GM23248 (cell line): ENCODE measurements around the gene MARS2. TPM values are rescaled to one million over a fixed set of nuclear protein-coding genes. Genes with fewer than 3 reads are reported as not detected.

ENCODE experiments used
- DNase-seq: peaks from one replicate; pipeline ENCODE4 v3.0.0-alpha.2; 2015
- H2AFZ ChIP-seq: fragments of 200-600 bp; sonication (generic); 2 replicates; pipeline ENCODE4 v1.6.1; 2016; ENCODE audit warnings: antibody characterized with exemption
- H3F3A ChIP-seq: fragments of 200-600 bp; sonication (generic); 2 replicates; pipeline ENCODE4 v1.6.1; 2016; ENCODE audit warnings: mild to moderate bottlenecking, antibody characterized with exemption, mixed run types; ENCODE audit not compliant: insufficient read depth
- H3K27ac ChIP-seq: fragments of 200-600 bp; sonication (generic); 2 replicates; pipeline ENCODE4 v1.5.1; 2016; ENCODE audit warnings: mild to moderate bottlenecking
- H3K27me3 ChIP-seq: fragments of 200-600 bp; sonication (generic); replicated peaks from 2 replicates; pipeline ENCODE4 v1.6.1; 2016; ENCODE audit warnings: mild to moderate bottlenecking; ENCODE audit not compliant: insufficient read depth
- H3K36me3 ChIP-seq: fragments of 200-600 bp; sonication (generic); 2 replicates; pipeline ENCODE4 v1.6.1; 2016; ENCODE audit warnings: low read depth, mild to moderate bottlenecking
- H3K4me1 ChIP-seq: fragments of 200-600 bp; sonication (generic); 2 replicates; pipeline ENCODE4 v1.6.1; 2016; ENCODE audit warnings: mild to moderate bottlenecking; ENCODE audit not compliant: insufficient read depth
- H3K4me2 ChIP-seq: fragments of 200-600 bp; sonication (generic); one replicate; pipeline ENCODE4 v1.6.1; 2016; ENCODE audit warnings: mild to moderate bottlenecking; ENCODE audit not compliant: unreplicated experiment
- H3K4me3 ChIP-seq: fragments of 200-600 bp; sonication (generic); 2 replicates; pipeline ENCODE4 v1.5.1; 2016; ENCODE audit warnings: mild to moderate bottlenecking
- H3K79me2 ChIP-seq: fragments of 200-600 bp; sonication (generic); 2 replicates; pipeline ENCODE4 v1.6.1; 2016; ENCODE audit warnings: mild to moderate bottlenecking; ENCODE audit not compliant: insufficient read depth
- H3K9ac ChIP-seq: fragments of 200-600 bp; sonication (generic); 2 replicates; pipeline ENCODE4 v1.6.1; 2016; ENCODE audit warnings: mild to moderate bottlenecking
- H3K9me2 ChIP-seq: fragments of 200-600 bp; sonication (generic); 2 replicates; pipeline ENCODE4 v1.6.1; 2016; ENCODE audit warnings: mixed run types, mild to moderate bottlenecking, moderate library complexity; ENCODE audit not compliant: insufficient read depth
- H3K9me3 ChIP-seq: fragments of 200-600 bp; sonication (generic); one replicate; pipeline ENCODE4 v1.6.1; 2017; ENCODE audit warnings: low read depth
- H4K20me1 ChIP-seq: fragments of 200-600 bp; sonication (generic); 2 replicates; pipeline ENCODE4 v1.6.0; 2016; ENCODE audit not compliant: insufficient read depth
- EZH2 ChIP-seq: fragments of 200-600 bp; sonication (generic); IDR thresholded peaks from 2 replicates; pipeline ENCODE4 v1.6.1; 2018; ENCODE audit warnings: antibody characterized with exemption, mild to moderate bottlenecking; ENCODE audit not compliant: insufficient read depth, poor library complexity, severe bottlenecking
- EZH2phosphoT487 ChIP-seq: fragments of 200-600 bp; sonication (generic); IDR thresholded peaks from 2 replicates; pipeline ENCODE4 v1.6.1; 2018; ENCODE audit warnings: antibody characterized with exemption, moderate library complexity, mild to moderate bottlenecking, low read depth; ENCODE audit not compliant: insufficient read depth
- WGBS, 2 experiments: methylation state at CpG; one replicate each; pipeline ENCODE4 v1.1.6; 2015 to 2017; ENCODE audit warnings: low lambda C conversion rate in 2 of 2, low coverage in 1 of 2; ENCODE audit errors: missing lambda C conversion rate in 2 of 2; 5-methylcytosine and 5-hydroxymethylcytosine counted together
- in situ Hi-C: fragments of 300-500 bp; cut with MboI; formaldehyde crosslinking; loops from 2 replicates; pipeline ENCODE4 v1.15.0; 2020
- polyA plus RNA-seq: library from polyadenylated mRNA; unstranded; fragments of >200 nt; fragmentation: Nextera tagmentation; extraction: Ambion mirVana; gene quantifications from 2 replicates; pipeline ENCODE4 v1.2.1, GENCODE V29; 2016
- total RNA-seq: library from RNA; depleted of rRNA; stranded (reverse); fragments of >200 nt; shearing (Covaris generic); gene quantifications from 2 replicates; pipeline ENCODE4 v1.2.3, GENCODE V29; 2014

MARS2 gene
- total and polyA plus RNA-seq, 2 experiments from 2014 or later = 3.3 to 4.0 TPM

DNA sequence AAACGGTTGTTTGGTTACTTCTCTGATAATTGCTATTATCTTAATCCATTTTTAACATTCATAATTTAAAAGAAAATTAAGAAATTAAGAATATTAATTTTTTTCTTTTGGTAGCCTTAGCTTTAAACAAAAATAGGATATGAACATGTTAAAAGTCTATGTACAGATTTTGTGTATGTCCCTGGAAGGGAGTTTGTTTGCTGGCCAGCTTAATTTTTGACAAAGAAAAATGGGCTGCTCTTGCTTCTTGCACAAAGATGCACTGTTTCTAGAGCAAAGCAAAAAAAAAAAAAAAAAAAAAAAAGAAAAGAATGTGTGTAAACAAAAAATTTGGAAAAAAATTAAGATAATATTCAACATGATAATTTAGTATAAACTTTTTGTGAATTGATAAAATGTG lies 31.1 kb upstream of the MARS2 start:
- H3K9ac ChIP-seq = peak overlapping the region; percentile 96

DNA sequence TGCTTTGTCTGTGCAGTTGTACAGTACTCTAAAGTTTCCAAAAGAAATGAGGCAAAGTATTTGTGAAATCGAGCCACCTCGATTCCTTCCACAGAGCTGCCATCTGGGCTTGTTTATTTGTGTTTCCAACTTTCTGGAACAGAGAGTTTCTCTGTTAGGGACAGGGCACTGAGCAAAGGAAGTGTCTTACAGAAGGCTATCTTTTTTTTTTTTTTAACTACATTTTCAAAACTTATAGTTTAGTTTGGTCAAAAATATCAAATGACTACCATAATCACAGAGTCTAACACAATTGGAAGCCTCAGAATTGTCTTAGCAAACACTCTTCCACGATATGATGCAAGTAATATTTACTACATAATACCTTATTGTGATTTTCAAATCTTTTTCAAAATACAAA lies 30.6 kb upstream of the MARS2 start:
- peak; percentile 55 for DNase-seq
- Histone ChIP-seq H3K9me3 (no peaks in the 10 kb centered on the region), H3K27me3 (no peaks in the 10 kb centered on the region), H4K20me1 (no peaks in the 10 kb centered on the region), H3F3A (peaks cover 4% of the 10 kb centered on the region), H3K27ac (peak overlapping the region; percentile 91), H3K79me2 (no peaks in the 10 kb centered on the region), H3K9ac (peak overlapping the region; percentile 96), H3K4me3 (peak overlapping the region; percentile 85), H2AFZ (peak overlapping the region; percentile 93), H3K36me3 (no peaks in the 10 kb centered on the region), H3K4me1 (peaks cover 30% of the 10 kb centered on the region), H3K4me2 (peak overlapping the region; percentile 97), H3K9me2 (no peaks in the 10 kb centered on the region)
- no peak for TF ChIP-seq EZH2
- no peak for TF ChIP-seq EZH2phosphoT487
- WGBS, 2 experiments = 1 to 2% methylated on average over 3 of the region's 3 CpGs
- in situ Hi-C loops = no loop called here

More for the DNA sequence above, 31.1 kb upstream of the MARS2 start:
- Histone ChIP-seq H2AFZ (peak overlapping the region; percentile 75), H3K4me1 (peaks cover 30% of the 10 kb centered on the region), H3K4me3 (peak overlapping the region; percentile 85), H3K4me2 (peak overlapping the region; percentile 97), H4K20me1 (no peaks in the 10 kb centered on the region), H3K79me2 (no peaks in the 10 kb centered on the region), H3K27me3 (no peaks in the 10 kb centered on the region), H3K36me3 (no peaks in the 10 kb centered on the region), H3F3A (peaks cover 4% of the 10 kb centered on the region), H3K9me3 (no peaks in the 10 kb centered on the region), H3K27ac (no peak overlapping the region), H3K9me2 (no peaks in the 10 kb centered on the region)
- in situ Hi-C loops = no loop called here
- TF ChIP-seq EZH2 (no peak), EZH2phosphoT487 (no peak)
- 0% methylated on average over 1 of the region's 1 CpG for WGBS, 2 experiments
- peak; percentile 27 for DNase-seq

GRCh38 chr2:197675246-197675645 lies 29.9 kb upstream of the MARS2 start, which contains the start of gene RFTN2:
Gene RFTN2, minus strand, starts transcription at chr2:197675587. Its CDS starts 129 bp downstream, at chr2:197675458.
- peak within 1 kb of the TSS; percentile 96 for H3K9ac ChIP-seq
- TF ChIP-seq EZH2phosphoT487 (no peak), EZH2 (no peak)
- WGBS, 2 experiments = 0 to 1% methylated on average over 3 of the region's 3 CpGs
- H4K20me1 ChIP-seq = no peaks in the 10 kb centered on the region
- peak within 1 kb of the TSS; percentile 93 for H2AFZ ChIP-seq
- H3K9me2 ChIP-seq = no peaks in the 10 kb centered on the region
- in situ Hi-C loops = no loop called here
- H3K27me3 ChIP-seq = no peaks in the 10 kb centered on the region
- H3K27ac ChIP-seq = peak within 1 kb of the TSS; percentile 91
- peak; percentile 40 for DNase-seq
- H3K36me3 ChIP-seq = no peaks in the 10 kb centered on the region
- no peaks in the 10 kb centered on the region for H3K79me2 ChIP-seq
- H3K4me2 ChIP-seq = peak within 1 kb of the TSS; percentile 97
- no peaks in the 10 kb centered on the region for H3K9me3 ChIP-seq
- peaks cover 4% of the 10 kb centered on the region for H3F3A ChIP-seq
- peak within 1 kb of the TSS; percentile 85 for H3K4me3 ChIP-seq
- H3K4me1 ChIP-seq = peaks cover 30% of the 10 kb centered on the region

DNA sequence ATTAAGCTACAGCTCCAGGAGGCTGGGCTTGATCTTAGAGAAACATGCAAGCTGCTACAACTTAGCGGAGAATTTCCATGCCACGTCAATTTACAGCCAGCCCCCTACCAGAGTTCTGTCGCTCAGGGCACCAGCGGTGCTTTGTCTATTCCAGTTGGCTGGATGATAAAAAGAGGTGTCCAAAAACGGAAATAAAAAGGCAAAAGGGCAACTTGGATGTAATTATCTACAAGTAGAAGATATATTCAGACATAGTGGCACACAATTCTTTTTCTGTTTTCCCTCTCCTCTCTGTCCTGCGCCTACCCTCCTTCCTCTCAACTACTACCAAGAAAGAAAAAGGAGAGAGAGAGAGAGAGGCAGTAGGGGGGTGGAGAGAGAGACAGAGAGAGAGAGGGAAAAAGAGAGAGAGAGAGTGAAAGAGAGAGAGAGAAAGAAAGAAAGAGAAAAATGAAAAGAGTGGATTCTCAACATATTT lies 29.4 kb upstream of the MARS2 start:
- 1 to 3% methylated on average over 6 of the region's 6 CpGs for WGBS, 2 experiments
- peak overlapping the region; percentile 91 for H3K27ac ChIP-seq

More for the DNA sequence above, 29.4 kb upstream of the MARS2 start:
- Histone ChIP-seq H3K4me1 (peaks cover 30% of the 10 kb centered on the region), H3K27me3 (no peaks in the 10 kb centered on the region), H3K4me2 (peak overlapping the region; percentile 97), H3K36me3 (no peaks in the 10 kb centered on the region), H3K9ac (peak overlapping the region; percentile 96), H3K9me3 (no peaks in the 10 kb centered on the region), H3K79me2 (no peaks in the 10 kb centered on the region), H3K9me2 (no peaks in the 10 kb centered on the region), H3K4me3 (peak overlapping the region; percentile 85), H2AFZ (peak overlapping the region; percentile 93), H3F3A (peaks cover 4% of the 10 kb centered on the region), H4K20me1 (no peaks in the 10 kb centered on the region)
- DNase-seq = peak; percentile 80
- in situ Hi-C loops = no loop called here
- no peak for TF ChIP-seq EZH2phosphoT487
- no peak for TF ChIP-seq EZH2
